Fibroblast of peridontal ligament (primary cell): ENCODE measurements around the gene EPB41L5.
"Not testable (repeated sequence)": the region's sequence is repeated elsewhere in the genome, so short reads cannot be mapped to it uniquely, and the experiment has no call there.

Experiments used
- DNase-seq: peaks from one replicate; pipeline ENCODE4 v3.0.0-alpha.2; 2010; ENCODE audit errors: extremely low read depth

Gene EPB41L5

GRCh38 chr2:120199817-120200459 lies 187.1 kb downstream of the EPB41L5 start:
- not testable (repeated sequence) for DNase-seq

- peak; percentile 2 for DNase-seq
These were observed 190.6 kb downstream of the EPB41L5 start for GRCh38 chr2:120203251-120204021.

GRCh38 chr2:120204022-120204405 lies 191.1 kb downstream of the EPB41L5 start:
- DNase-seq: no peak

- no peak for DNase-seq
These were observed 191.5 kb downstream of the EPB41L5 start for GRCh38 chr2:120204417-120204816.

GRCh38 chr2:120204945-120205670 lies 192.2 kb downstream of the EPB41L5 start:
- DNase-seq: no peak

GRCh38 chr2:120206022-120206581 lies 193.2 kb downstream of the EPB41L5 start:
- no peak for DNase-seq

GRCh38 chr2:120208381-120209353 lies 195.8 kb downstream of the EPB41L5 start:
- DNase-seq: no peak

- no peak for DNase-seq
These were observed 196.8 kb downstream of the EPB41L5 start for GRCh38 chr2:120209427-120210269.

- DNase-seq: no peak
These were observed 197.4 kb downstream of the EPB41L5 start for GRCh38 chr2:120210270-120210693.

GRCh38 chr2:120218181-120218580 lies 205.3 kb downstream of the EPB41L5 start:
- no peak for DNase-seq

GRCh38 chr2:120219291-120219690 lies 206.4 kb downstream of the EPB41L5 start:
- no peak for DNase-seq

- no peak for DNase-seq
These were observed 206.9 kb downstream of the EPB41L5 start for GRCh38 chr2:120219766-120220165.

- no peak for DNase-seq
These were observed 207.9 kb downstream of the EPB41L5 start for GRCh38 chr2:120220756-120221155.

- DNase-seq: no peak
These were observed 208.7 kb downstream of the EPB41L5 start for GRCh38 chr2:120221616-120222015.

- DNase-seq: no peak
These were observed 209.5 kb downstream of the EPB41L5 start for GRCh38 chr2:120222186-120223033.

- DNase-seq: peak; percentile 73
These were observed 210.4 kb downstream of the EPB41L5 start, which contains the start of gene TMEM185B for GRCh38 chr2:120223034-120223912. Gene TMEM185B (minus strand): TSS chr2:120223400. CDS start chr2:120222976, 424 bp downstream.

- DNase-seq: no peak
These were observed 211.4 kb downstream of the EPB41L5 start for GRCh38 chr2:120224256-120224655.
